Stromal cell of bone marrow (primary cell): ENCODE results near the gene EXOG.

Source experiments
- DNase-seq: peaks from one replicate; pipeline ENCODE4 v3.0.0-alpha.2; 2012; ENCODE audit warnings: low read depth

EXOG gene

DNA sequence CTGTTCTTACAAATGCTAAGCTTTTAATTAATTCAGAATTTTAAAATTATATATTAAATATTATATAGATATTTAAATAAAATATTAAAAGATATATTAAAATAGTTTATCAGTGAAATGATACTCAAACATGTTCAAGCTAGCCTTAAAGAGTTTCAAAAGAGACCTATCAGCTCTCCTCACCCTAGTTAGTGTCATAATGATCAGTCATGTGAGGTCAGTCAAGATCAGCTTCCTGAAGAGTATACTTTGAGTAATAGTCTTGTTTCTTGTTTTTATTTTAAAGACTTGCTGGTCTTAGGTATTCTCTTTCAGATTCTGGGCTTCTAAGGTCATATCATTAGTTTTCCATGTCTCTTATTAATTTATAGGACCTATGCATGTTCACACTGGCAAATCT is 14.5 kb downstream of the EXOG start:
- no peak for DNase-seq

DNA sequence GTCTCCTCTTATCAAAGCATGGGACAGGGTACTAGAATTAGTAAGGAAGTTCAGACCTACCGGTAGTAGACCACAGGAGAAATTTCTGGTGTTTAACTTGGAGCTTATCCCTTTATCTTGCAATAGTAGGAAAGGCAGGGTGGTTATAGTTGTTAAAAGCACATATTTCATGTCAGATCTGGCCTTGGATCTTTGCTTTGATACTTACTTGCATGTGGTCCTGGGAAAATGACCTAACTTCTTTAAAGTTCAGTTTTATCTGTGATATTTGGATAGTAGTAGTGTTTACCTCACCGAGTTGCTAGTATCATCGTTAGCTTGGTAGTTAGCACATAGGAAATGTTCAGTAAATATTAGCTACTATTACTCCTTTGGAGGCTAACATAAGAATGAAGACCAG is 15.4 kb downstream of the EXOG start:
- DNase-seq, result no peak

DNA sequence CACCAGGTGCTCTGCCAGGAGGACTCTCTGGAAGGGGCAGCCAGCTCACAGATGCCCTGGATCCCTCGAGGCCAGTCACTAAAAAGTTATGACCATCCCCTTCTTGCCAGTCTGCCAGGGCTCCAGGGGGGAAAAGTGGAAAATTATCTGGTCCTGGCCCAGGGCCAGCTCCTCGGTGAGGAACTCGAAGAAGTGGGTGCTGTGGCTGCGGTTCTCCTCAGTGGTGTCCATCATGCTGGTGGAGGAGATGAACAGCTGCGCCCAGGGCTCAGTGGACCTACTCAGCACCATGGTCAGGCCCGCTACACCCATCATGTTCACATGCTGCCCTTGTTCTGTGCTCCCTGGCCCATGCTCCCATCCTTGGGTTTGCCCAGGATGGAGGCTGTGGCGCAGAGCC is 19.2 kb downstream of the EXOG start:
- no peak for DNase-seq

DNA sequence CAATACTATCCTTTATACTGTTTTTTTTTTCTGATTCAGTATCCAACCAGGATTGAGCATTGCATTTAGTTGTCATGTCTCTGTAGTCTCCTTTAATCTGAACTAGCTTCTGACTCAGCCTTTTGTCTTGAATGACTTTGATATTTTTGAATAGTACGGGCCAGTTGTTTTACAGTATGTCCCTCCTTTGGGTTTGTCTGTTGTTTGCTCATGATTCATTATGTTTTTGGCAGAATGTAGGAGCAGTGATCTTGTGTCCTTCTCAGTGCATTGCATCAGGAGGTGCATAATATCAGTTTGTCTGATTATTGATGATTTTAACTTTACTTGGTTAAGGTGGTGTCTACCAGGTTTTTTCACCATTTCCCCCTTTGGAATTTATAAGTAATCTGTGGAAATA is 20.5 kb downstream of the EXOG start:
- DNase-seq, result no peak

DNA sequence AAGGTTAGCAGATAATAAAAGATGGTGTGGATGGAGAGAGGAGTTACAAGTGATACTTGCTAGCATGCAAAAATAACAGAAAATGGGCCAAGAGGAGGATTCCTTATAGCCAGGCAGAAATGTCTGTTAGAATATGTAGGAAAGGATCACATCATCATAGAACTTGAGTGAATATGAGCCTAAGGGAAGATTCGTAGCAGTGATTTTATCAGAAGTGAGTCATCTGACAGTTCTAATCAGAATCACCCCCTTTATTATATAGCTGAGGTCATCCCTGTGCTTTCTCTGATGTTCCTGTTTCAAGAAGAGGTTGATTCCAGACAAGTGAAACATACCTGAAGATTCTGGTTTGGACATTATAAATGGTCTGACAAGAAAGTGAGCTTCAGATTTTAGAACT is 22.9 kb downstream of the EXOG start:
- no peak for DNase-seq

DNA sequence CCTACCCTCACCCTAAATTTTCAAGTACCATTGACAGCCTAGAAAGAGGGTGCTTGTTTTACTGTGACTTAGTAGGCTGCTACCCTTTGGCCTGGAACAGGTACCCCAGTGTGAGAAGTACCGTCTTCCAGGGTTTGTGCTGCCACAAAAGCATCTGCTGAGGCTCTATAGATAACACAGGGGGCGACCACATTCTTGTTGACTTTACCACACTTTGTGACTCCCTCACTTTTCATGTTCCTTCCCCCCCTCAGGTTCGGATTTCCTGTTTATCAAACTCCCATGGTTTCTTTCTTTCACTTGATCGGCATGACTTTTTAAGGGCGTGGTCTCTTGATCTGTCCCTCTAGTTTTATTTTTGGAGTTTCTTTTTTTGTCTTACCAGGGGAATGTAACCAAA is 23.5 kb downstream of the EXOG start:
- no peak for DNase-seq

DNA sequence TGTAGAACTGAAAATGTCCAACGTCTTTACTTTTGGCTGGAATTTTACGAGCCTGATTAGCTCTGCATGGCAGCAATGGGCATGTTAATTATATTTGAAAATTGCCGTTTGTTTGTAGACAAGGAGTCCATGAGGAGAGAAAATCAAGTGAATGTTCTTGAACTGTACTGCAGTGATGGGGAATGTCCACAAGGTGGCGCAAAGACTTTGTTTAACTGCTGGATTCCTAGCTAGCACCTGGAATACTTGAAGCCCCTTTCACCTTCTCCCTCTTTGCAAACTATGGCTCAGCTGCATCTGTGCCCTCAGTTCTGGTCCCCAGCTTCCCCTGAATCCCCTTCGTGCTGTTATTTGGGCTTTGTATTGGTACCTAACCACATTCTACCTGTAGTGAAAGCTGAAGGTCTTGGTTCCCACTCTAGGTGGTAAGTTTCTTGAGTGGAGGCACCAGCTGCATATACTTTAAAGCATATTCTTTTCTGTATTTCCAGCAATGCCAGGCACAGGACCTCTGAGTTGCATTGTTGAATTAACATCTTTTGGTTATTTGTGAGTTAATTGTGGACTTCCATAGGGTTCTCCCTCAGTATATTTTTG is 25.3 kb downstream of the EXOG start:
- peak; percentile 29 for DNase-seq

DNA sequence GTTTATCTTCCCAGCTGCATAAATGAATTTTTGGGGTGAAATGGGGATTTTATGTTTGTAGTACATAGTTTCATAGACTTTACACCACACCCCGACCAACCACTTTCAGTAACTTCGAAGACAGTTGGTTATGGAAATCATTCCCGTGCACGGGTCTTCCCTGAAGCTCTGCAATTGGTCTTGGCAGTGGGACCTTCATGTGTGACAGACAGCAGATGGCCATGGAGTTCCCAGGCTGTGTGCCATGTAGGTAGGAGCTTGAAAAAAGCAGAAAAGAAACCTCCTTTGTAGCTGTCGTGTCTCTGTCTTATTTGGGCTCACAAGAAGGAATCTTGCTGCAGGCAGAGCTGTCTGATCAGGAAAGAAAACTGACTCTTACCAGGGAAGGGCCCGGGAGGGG is 25.9 kb downstream of the EXOG start:
- DNase-seq, result no peak

DNA sequence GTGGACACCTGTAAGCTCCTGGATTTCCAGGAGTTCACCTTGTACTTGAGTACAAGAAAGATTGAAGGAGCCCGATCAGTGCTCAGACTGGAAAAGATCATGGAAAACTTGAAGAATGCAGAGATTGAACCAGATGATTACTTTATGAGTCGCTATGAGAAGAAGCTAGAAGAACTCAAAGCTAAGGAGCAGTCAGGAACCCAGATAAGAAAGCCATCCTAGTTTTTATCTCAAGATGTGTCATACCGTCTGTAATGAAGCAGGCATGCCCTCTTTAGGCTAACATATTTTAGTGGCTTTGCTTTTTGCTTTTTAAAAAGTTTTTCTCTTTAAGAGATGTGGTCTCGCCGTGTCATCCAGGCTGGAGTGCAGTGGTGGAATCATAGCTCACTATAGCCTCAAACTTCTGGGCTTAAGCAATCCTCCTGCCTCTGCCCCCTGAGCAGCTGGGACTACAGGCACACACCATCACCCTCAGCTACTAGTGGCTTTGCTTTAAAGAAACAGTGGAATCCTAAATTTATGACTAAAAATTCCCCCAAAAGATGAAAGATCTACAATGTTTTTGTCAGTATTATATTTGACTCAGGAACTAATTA is 28.1 kb downstream of the EXOG start:
- DNase-seq, result no peak

DNA sequence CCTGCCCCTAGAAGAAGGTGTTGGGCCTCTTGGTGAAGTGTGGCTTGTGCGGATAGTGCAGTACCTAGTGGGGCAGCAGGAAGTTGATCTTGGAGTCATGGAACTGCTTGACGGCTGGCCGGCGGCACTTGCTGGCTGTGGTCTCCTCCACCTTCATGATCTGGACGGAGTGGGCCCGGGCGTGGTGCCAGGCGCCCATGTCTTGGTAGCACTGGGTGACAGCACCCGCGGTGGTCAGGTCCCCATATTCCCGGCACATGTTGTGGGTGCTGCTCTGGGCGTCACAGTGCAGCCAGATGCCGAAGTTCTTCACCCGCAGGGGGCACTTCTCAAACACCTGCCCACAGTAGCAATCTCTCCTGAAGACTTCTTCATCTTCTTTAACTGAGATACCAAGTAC is 30.7 kb downstream of the EXOG start:
- no peak for DNase-seq

DNA sequence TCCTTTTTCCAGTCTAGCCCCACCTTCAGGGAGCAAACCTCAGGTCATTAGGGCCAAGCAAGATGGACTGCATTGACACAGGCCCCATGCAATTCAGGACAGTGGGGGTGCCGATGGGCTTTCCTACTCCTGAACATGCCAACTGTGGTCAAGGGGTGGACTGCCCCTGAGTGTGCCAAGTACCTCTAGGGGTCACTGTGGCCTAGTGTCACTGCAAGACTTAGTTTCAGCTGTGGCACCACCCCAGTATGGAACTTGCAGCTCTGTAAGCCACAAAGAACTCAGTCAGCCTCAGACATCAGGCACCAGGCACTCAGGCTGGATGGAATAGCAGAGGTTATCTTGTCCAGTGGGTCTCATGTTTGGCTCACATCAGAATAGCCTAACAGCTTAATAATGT is 32.3 kb downstream of the EXOG start:
- no peak for DNase-seq

DNA sequence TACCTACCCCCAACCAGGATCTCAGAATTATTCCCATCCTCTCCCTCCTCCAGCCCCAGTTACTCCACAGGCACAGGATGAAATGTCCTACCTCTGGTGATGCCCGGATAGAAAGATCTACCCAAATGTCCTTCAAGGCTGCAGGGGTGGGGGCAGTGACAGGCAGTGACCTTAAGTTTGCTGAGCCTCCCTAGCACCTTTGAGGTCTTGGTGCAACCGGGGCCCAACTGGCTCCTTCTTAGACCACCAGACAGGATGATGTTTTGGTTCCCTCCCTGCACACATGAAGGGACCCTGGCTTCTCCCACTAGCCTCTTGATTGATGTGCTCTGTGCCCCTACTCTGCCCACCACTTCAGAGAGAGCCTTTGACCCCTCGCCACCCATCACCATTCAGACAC is 36.4 kb downstream of the EXOG start:
- DNase-seq, result no peak

DNA sequence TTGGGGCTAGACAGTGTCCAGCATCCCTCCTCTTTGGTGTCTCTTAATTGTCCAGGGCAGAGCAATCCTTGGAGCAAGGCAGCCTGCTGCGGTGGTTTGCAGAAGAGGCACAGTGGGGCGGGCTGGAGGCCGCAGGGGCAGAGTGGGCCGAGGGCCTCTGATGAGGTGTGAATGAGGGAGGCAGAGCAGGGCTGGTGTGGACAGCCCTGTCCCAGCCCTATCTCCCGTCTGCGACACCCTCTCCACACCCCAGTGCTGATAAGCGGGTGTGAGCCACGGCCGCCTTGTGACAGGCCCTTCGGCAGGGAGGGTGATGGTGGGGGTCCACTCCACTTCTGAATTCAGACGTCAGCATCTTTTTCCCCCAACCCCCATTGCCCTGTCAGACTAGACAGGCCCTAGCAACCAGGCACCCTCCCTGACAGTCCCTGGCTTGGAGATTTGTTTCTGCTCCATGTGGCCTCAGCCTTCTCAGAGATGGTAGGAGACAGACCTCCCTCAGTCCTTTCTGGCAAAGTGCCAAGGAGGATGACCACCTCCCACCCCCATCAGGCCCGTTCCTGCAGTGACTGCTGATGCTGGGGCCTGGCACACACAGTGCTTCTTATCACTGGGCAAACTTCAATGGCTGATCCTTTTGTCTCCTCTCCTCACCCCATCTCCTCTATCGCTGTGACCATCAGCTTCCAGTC is 37.3 kb downstream of the EXOG start:
- no peak for DNase-seq

DNA sequence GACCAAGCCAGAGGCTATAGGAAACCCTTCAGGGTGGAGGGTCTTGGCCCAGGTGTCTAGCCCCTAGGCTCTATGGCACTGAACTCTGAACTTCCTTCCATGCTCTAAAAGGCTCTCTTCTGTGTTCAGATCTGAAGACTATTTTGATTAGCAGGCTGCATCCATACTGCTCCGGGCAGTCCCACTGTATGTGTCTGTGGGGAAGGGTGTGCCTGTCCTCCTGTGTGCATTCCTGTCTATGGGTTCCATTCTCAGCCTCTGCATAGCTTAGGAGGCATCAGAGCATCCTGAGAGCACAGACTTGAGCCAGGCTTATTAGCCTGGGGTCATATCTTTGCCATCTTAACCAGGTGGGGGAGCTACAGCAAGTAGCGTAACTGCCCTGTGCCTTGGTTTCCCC is 38.0 kb downstream of the EXOG start:
- DNase-seq, result no peak

DNA sequence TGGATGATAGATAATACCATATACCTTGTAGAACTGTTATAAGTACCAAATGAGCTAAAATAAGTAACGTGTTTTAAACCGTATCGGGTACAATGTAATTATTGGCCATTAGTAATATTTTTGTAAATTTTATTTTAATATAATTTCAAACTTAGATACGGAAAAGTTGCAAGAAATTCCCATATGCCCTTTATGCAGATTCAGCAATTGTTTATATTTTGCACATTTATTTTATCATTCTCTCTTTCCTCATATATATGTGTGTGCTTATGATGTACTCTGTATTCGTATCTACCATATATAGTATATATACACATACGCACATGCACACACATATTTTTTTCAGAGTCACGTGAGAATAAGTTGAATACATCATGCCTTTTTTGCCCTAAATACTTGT is 38.5 kb downstream of the EXOG start:
- no peak for DNase-seq

DNA sequence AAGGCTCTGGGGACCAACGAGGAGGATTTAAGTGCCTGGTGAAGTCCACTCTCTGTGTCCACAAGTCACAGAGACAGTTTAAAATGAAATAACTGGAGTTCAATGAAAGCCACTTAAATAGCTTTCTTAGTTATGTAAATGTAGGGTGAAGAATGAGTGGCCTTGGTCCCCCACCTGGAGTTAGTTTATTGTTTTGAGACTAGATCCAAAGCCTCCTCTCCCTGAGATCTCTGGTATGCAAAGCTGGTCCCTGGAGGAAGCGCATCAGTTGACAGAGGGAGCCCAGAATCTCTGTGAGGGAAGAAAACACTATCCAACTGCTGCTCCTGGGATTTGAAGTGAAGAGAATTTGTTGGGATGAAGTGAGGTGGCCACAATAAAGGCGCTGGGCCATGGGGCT is 40.5 kb downstream of the EXOG start:
- DNase-seq, result no peak

DNA sequence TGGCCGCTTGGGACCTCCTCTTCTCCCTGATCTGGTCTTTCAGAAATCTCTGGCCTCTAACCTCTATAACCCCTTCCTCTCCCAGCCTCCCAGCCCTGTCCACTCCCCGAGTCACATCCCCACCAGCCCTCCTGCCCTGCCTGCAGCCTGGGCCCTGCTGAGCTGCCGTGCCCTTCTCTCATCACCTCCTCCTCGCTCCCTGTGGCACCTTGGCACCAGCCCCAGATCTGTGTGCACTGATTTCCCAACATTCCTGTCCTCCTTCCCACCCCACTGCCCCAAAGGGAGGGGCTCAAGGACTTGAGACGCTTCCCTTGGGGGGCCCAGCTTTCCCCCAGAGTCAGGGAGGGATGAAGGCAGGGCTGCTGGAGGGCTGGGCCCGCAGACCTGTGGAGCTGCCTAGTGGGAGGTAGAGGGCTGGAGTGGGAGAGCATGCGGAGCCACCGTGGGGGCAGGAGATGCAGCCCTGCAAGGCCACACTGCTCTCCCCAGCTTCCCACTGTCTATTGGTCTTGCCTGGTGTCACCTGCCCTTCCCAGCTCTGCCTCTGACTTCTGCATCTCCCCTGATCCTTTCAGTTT is 42.7 kb downstream of the EXOG start:
- no peak for DNase-seq

DNA sequence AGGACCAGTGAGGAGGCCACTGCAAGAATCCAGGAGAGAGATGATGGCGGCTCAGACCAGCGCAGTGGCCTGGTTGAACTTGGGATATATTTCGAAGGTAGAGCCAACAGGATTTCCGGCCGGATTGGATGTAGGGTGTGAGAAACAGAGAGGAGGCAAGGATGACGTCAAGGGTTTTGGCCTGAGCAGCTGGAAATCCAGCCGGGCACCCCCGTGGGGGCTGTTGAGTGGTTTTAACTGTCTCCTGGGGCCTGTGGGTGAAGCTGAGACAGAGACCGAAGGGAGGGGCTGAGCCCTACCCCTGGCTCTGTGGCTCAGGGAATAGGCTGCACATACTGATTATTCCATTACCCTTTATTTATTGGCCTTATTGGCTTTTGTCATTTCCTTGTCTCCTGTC is 45.7 kb downstream of the EXOG start:
- DNase-seq, result peak; percentile 13

DNA sequence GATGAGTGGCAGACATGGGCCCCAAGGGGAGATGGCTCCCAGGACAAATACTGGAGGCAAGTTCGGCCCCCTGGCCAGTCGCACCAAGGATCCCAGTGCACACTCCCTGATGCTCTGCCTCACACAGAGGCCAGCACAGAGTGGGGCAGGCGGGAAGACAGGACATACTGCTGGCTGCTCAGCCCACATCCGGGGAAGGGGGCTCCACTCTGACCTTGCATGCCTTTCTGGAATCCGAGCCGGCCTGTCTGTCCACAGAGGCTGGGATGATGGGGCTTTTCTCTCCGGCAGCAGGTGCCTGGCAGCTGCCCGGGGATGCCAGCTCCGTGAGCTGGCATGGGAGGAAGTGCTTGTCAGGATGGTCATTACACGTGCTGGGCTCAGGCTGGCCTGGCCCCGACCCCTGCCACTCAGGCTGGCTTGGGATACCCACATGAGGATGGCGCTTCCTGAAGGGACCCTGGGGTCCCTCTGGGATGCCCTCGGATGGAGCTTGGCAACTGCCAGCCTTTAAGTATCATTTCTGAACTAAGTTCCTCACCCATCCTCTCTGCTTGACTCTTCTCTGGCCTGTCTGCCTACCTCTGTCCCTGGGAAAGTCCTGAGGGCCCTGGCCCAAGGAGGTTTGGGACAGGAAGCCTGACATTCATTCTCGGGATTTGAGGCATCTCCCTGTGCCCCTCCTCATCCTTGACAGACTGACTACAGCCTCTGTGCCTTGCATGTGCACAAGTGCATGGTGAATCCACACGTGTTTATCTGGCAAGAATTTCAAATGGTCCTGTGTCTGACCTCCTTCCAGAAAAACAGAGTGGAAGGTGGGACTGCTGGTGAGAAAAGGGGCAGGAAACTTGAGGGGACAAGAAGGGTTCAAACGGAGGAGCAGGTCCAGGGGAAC is 46.5 kb downstream of the EXOG start:
- DNase-seq, result no peak

DNA sequence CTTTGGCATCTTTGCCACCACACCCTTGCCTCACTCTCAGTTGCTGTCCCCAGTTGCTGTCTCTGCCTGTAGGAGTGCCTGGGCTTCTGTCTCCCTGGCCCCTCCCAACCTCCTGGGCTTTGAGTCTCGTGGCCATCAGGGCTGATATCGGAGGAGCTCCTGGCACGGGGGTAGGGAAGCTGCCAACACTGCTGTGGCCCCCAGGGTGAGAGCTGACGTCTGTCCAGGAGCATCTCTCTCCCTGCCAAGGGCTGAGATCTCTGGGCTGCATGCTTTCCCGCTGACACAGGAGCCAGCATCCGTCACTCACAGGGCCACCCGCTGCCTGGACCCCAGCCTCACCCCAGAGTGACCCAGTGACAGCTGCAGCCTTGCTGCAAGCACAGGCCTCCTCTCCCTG is 47.4 kb downstream of the EXOG start:
- no peak for DNase-seq

DNA sequence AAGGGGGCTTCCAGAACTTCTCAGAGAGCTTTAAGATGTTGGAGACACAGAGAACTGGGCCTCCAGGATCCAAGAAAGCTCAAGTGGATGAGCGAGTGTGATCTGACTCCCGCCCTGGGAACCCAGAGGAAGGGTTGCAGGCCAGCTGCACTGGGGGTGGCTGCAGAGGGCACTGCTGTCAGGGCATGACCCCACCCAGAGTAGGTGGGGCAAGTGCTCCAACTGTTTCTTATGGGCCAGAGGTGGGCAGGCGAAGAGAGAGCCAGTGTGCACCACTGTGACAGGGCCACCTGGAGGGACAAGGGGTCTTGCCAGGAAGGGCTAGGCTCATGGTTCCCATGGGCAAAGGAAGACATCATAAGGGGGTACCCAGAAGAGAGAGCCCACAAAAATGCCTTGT is 48.8 kb downstream of the EXOG start:
- DNase-seq, result no peak

DNA sequence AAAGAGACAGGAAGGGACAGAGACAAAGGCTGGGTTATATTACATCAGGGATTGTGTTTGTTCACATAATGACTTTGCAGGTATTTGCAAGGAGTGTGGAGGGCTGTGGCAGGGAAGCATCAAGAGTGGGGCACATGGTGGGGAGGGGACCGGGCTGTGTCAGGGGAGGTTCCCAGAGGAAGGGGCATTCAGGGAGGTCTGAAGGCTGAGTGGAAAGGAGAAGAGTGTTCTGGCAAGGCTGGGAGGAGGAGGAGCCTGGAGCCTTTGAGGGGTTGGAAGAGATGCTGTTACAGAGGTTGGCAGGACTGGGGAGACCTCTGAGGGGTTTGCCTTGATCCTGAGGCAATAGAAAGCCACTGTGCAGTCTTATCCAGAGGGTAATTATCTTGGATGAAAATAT is 49.4 kb downstream of the EXOG start:
- no peak for DNase-seq

DNA sequence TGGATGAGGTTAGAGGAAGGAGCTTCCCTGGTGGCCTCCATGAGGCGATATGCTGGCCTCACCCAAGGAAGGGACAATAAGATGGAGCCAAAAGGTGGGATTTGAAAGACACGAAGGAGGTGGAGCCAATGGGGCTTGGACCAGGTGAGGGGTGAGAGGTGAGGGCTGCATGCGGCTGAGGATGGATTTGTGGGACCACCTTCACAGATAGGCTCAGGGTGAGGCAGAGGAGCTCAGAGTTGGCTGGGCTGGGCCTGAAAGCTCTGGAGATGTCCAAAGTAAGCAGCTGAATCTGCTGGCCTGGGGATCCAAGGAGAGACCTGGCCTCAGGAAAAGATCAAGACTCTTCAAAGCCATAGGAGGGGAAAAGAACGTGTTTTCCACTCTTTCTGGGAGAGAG is 49.8 kb downstream of the EXOG start:
- DNase-seq, result no peak
